Adrenal gland (tissue), 12 donors: ENCODE results near the gene FAM131A. TPM values are rescaled to one million over a fixed set of nuclear protein-coding genes. Genes with fewer than 3 reads are reported as not detected.
A peak's percentile ranks its signal among the peaks of the same experiment; 100 is the strongest.

ENCODE experiments used
- DNase-seq, 7 donors: peaks; one replicate each; pipeline ENCODE4 v3.0.0-alpha.2; 2019 to 2020
- H3K27ac ChIP-seq, 5 donors: fragments of 200-600 bp; sonication (generic) in 4 of 5; 1 replicate in 3 of 5; 2 replicates in 2 of 5; pipeline versions ENCODE4 v1.5.1 to v1.8.0; 2016 to 2020; ENCODE audit warnings: mild to moderate bottlenecking in 1 of 5
- H3K27me3 ChIP-seq: fragments of 200-600 bp; 2 replicates; pipeline ENCODE4 v1.8.0; 2021
- H3K36me3 ChIP-seq, 2 donors: fragments of 200-600 bp; replicated peaks in 1 of 2; 1 replicate in 1 of 2; 2 replicates in 1 of 2; pipeline versions ENCODE4 v1.5.1 to v1.8.0; 2018 to 2022
- H3K4me1 ChIP-seq, 2 donors: fragments of 200-600 bp; replicated peaks in 1 of 2; 1 replicate in 1 of 2; 2 replicates in 1 of 2; pipeline versions ENCODE4 v1.5.1 to v1.8.0; 2018 to 2021
- H3K4me3 ChIP-seq, 4 donors: fragments of 200-600 bp; sonication (generic) in 3 of 4; one replicate each; pipeline ENCODE4 v1.5.1; 2016 to 2018
- H3K9me3 ChIP-seq, 3 donors: fragments of 200-600 bp; sonication (generic) in 1 of 3; replicated peaks in 1 of 3; 1 replicate in 2 of 3; 2 replicates in 1 of 3; pipeline versions ENCODE4 v1.5.1 to v1.8.0; 2016 to 2021
- POLR2A ChIP-seq, 2 donors: fragments of 450-650 bp; IDR thresholded peaks; one replicate each; pipeline ENCODE4 v1.6.1; 2017; ENCODE audit warnings: antibody characterized with exemption in 2 of 2, mild to moderate bottlenecking in 2 of 2, moderate library complexity in 1 of 2
- WGBS, 4 donors: extraction: QIAGEN DNeasy Blood & Tissue Kit in 2 of 4; methylation state at CpG; one replicate each; pipeline versions ENCODE4 v1.1.5 to v1.1.7; 2013 to 2017; 5-methylcytosine and 5-hydroxymethylcytosine counted together
- intact Hi-C, 2 donors: fragments of 100-400 bp; cut with DNase I; formaldehyde crosslinking; loops; one replicate each; pipeline versions ENCODE4 v1.14.1 to v1.15.0; 2022 to 2023
- polyA plus RNA-seq, 3 donors: library from polyadenylated mRNA; stranded (reverse); fragments of 200-250 nt in 2 of 3; fragments of 350-450 nt in 1 of 3; fragmentation: Illumina TruSeq in 1 of 3; extraction: RNeasy Lipid Tissue Mini Kit (QIAGEN cat#74804) in 1 of 3; gene quantifications; one replicate each; pipeline ENCODE4 v1.2.3, GENCODE V29; 2013 to 2014
- small RNA-seq, 2 donors: library from RNA; depleted of rRNA; stranded (forward); fragments of <200 nt; gene quantifications; one replicate each; pipeline ENCODE3, GENCODE V24; 2016
- total RNA-seq, 9 donors: library from RNA; depleted of rRNA in 4 of 9; stranded (reverse); fragments of >200 nt in 4 of 9; fragments of 120-200 nt in 1 of 9; fragmentation: NEBNext Ultra II Directional in 1 of 9; extraction: Animal tissue kit (Norgen Biotek cat#: 25700) in 1 of 9; gene quantifications; one replicate each; pipeline versions ENCODE4 v1.1.0 to v1.2.4, GENCODE V29; 2013 to 2023
- TF ChIP-seq, protein P1 (sequence below), 6 experiments: fragments of 450-650 bp in 4 of 6; fragments of 200-600 bp in 2 of 6; sonication (generic) in 1 of 6; IDR thresholded peaks; 1 replicate in 5 of 6; 2 replicates in 1 of 6; pipeline versions ENCODE4 v1.5.1 to v1.8.0; 2016 to 2021; ENCODE audit warnings: antibody characterized with exemption in 6 of 6, mild to moderate bottlenecking in 2 of 6, moderate library complexity in 1 of 6
- donor health status: healthy with polysubstance abuse.
- donor health status: Bipolar disorder and iron deficiency.
- donor health status: DM: yes; HTN: yes; CAD: no.
- donor health status: DM: no; HTN: no; CAD: no.
- donor health status: DM: no; HTN: no; CAD: no.
- donor health status: DM: yes; HTN: yes; CAD: no.

FAM131A gene
- total and polyA plus RNA-seq, 12 donors: 13.3 to 43.0 (median 33.7) TPM

DNA sequence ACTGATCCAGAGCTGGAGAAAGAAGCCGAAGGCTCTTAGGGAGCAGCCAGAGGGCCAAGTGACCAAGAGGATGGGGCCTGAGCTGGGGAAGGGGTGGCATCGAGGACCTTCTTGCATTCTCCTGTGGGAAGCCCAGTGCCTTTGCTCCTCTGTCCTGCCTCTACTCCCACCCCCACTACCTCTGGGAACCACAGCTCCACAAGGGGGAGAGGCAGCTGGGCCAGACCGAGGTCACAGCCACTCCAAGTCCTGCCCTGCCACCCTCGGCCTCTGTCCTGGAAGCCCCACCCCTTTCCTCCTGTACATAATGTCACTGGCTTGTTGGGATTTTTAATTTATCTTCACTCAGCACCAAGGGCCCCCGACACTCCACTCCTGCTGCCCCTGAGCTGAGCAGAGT lies 52.0 kb downstream of the FAM131A start:
- TF ChIP-seq, protein P1, sequence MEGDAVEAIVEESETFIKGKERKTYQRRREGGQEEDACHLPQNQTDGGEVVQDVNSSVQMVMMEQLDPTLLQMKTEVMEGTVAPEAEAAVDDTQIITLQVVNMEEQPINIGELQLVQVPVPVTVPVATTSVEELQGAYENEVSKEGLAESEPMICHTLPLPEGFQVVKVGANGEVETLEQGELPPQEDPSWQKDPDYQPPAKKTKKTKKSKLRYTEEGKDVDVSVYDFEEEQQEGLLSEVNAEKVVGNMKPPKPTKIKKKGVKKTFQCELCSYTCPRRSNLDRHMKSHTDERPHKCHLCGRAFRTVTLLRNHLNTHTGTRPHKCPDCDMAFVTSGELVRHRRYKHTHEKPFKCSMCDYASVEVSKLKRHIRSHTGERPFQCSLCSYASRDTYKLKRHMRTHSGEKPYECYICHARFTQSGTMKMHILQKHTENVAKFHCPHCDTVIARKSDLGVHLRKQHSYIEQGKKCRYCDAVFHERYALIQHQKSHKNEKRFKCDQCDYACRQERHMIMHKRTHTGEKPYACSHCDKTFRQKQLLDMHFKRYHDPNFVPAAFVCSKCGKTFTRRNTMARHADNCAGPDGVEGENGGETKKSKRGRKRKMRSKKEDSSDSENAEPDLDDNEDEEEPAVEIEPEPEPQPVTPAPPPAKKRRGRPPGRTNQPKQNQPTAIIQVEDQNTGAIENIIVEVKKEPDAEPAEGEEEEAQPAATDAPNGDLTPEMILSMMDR (IDR thresholded peaks at IDR 0.05): no peak
- TF ChIP-seq POLR2A (IDR thresholded peaks at IDR 0.05): no peak
- H3K9me3 ChIP-seq: no peaks in the 10 kb centered on the region
- peak in 2 of 7 donors; percentile 44 to 46 for DNase-seq
- no peak overlapping the region for H3K27ac ChIP-seq
- 55 to 63% (median 61%) methylated on average over 4 to 5 of the region's 5 CpGs for WGBS, 4 donors
- H3K4me3 ChIP-seq: no peak overlapping the region
- no peaks in the 10 kb centered on the region for H3K27me3 ChIP-seq
- H3K4me1 ChIP-seq: no peaks in the 10 kb centered on the region
- no peaks in the 10 kb centered on the region for H3K36me3 ChIP-seq
- intact Hi-C loops: no loop called here

DNA sequence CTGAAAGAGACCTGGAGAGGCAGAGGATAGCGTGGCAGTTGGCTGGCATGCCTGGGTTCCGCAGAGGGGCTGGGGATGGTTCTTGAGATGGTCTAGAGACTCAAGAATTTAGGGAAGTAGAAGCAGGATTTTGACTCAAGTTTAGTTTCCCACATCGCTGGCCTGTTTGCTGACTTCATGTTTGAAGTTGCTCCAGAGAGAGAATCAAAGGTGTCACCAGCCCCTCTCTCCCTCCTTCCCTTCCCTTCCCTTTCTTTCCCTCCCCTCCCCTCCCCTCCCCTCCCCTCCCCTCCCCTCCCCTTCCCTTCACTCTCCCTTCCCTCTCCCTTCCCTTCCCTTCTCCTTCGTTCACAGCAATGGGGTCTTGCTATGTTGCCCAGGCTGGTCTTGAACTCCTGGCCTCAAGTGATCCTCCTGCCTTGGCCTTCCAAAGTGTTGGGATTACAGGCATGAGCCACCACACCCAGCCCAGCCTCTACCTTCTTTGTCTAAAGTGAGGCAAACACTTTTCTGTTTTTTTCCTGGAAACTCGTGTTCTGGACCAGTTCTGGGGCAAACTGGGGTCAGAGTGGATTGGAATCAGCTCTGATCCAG lies 52.6 kb downstream of the FAM131A start:
- DNase-seq: no peak
- 85 to 94% (median 90%) methylated on average over 4 to 5 of the region's 5 CpGs for WGBS, 4 donors
- intact Hi-C loops: loop anchor here in 1 of 2 donors (10.0 kb wide), 1 partner anchor 395 kb away; no protein-coding TSS in a partner anchor
- H3K4me3 ChIP-seq: no peak overlapping the region
- H3K36me3 ChIP-seq: no peaks in the 10 kb centered on the region
- H3K4me1 ChIP-seq: no peaks in the 10 kb centered on the region
- no peaks in the 10 kb centered on the region for H3K9me3 ChIP-seq
- H3K27ac ChIP-seq: no peak overlapping the region
- TF ChIP-seq POLR2A (IDR thresholded peaks at IDR 0.05): no peak
- TF ChIP-seq, protein P1 (IDR thresholded peaks at IDR 0.05): no peak
- no peaks in the 10 kb centered on the region for H3K27me3 ChIP-seq

DNA sequence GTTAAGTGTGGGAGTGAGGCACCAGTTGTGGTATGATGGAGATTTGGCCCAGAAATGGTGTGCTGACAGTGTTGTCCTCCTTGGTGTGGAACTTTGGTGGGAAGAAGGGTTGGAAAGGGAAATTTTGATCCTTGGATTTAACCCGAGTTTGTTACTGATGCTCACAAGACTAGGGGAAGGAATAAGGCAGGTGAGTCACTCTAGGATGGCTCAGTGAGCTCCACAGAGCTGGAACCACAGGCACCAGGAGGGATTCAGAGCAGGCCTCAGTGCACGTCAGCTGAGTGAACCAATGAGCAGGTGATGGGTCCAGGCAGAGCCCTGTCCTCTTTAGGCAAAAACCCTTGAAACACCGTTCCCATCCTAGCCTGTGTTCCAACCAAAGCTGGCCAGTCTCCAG lies 53.9 kb downstream of the FAM131A start:
- H3K27ac ChIP-seq: no peak overlapping the region
- intact Hi-C loops: loop anchor here in 1 of 2 donors (10.0 kb wide), 1 partner anchor 394 kb away; no protein-coding TSS in a partner anchor
- WGBS, 4 donors: 78 to 95% (median 87%) methylated on average over 3 of the region's 3 CpGs
- H3K9me3 ChIP-seq: no peaks in the 10 kb centered on the region
- no peak overlapping the region for H3K4me3 ChIP-seq
- no peaks in the 10 kb centered on the region for H3K4me1 ChIP-seq
- DNase-seq: no peak
- no peaks in the 10 kb centered on the region for H3K27me3 ChIP-seq
- TF ChIP-seq, protein P1 (IDR thresholded peaks at IDR 0.05): no peak
- no peak for TF ChIP-seq POLR2A (IDR thresholded peaks at IDR 0.05)
- no peaks in the 10 kb centered on the region for H3K36me3 ChIP-seq

DNA sequence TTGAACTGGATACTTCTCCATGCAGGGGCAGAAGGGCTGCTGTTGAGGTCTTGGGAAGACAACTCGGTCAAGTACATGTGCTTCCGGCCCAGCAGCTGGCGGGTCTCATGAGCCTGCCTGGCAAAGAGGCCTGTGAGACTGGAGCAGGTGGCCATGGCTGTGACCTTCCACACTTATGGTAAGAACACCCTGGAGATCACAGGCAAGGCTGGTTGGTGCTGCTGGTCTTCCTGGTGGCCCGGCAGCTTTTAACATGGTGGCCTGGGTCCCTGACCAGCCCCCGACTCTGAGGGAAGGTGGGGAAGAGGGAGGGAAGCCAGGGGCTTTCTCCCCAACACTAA lies 57.9 kb downstream of the FAM131A start:
- no peak for TF ChIP-seq POLR2A (IDR thresholded peaks at IDR 0.05)
- TF ChIP-seq, protein P1 (IDR thresholded peaks at IDR 0.05): no peak
- H3K9me3 ChIP-seq: no peaks in the 10 kb centered on the region
- no peaks in the 10 kb centered on the region for H3K27me3 ChIP-seq
- H3K4me3 ChIP-seq: no peak overlapping the region
- WGBS, 4 donors: 82 to 88% (median 84%) methylated on average over 4 to 5 of the region's 5 CpGs
- DNase-seq: no peak
- no peaks in the 10 kb centered on the region for H3K36me3 ChIP-seq
- H3K27ac ChIP-seq: no peak overlapping the region
- intact Hi-C loops: loop anchor here in 1 of 2 donors (10.0 kb wide), 1 partner anchor 390 kb away; no protein-coding TSS in a partner anchor
- no peaks in the 10 kb centered on the region for H3K4me1 ChIP-seq

Small RNAs within 50 kb of the gene (small RNA-seq; reads per million reads assigned to genes)
- 2,622 to 2,788 reads per million in 2 donors for gene SNORD66

Other genes starting within 250 kb of the FAM131A start
- not detected for gene HTR3E, start 240.5 kb upstream of the FAM131A start, total RNA-seq
- gene HTR3E, start 240.5 kb upstream of the FAM131A start, polyA plus RNA-seq: not detected
- 10 to 100 TPM; 19.1 to 50.8 (median 40.2) TPM for gene EIF2B5, start 202.2 kb upstream of the FAM131A start, total RNA-seq
- gene EIF2B5, start 202.2 kb upstream of the FAM131A start, polyA plus RNA-seq: 10 to 100 TPM; 45.9 to 56.1 (median 49.0) TPM
- 10 to 100 TPM; 34.1 to 94.1 (median 64.2) TPM for gene DVL3, start 182.2 kb upstream of the FAM131A start, total RNA-seq
- gene DVL3, start 182.2 kb upstream of the FAM131A start, polyA plus RNA-seq: 10 to 100 TPM; 45.8 to 92.9 (median 69.8) TPM
- 100 to 1,000 TPM; 305 to 700 (median 594) TPM for gene AP2M1, start 162.7 kb upstream of the FAM131A start, total RNA-seq
- 100 to 1,000 TPM; 250 to 882 (median 362) TPM for gene AP2M1, start 162.7 kb upstream of the FAM131A start, polyA plus RNA-seq
- 100 to 1,000 TPM in 8 of 9 donors, 10 to 100 TPM in 1; 93.6 to 292 (median 150) TPM for gene ABCF3, start 151.4 kb upstream of the FAM131A start, total RNA-seq
- gene ABCF3, start 151.4 kb upstream of the FAM131A start, polyA plus RNA-seq: 100 to 1,000 TPM; 189 to 353 (median 289) TPM
- gene VWA5B2, start 108.0 kb upstream of the FAM131A start, total RNA-seq: 100 to 1,000 TPM in 3 of 9 donors, 10 to 100 TPM in 5, 1 to 10 TPM in 1; 1.1 to 140 (median 65.8) TPM
- 1,000 to 10,000 TPM in 1 of 3 donors, 100 to 1,000 TPM in 1, 10 to 100 TPM in 1; 29.8 to 1,120 (median 268) TPM for gene VWA5B2, start 108.0 kb upstream of the FAM131A start, polyA plus RNA-seq
- 100 to 1,000 TPM in 1 of 9 donors, 10 to 100 TPM in 8; 27.7 to 107 (median 59.0) TPM for gene ALG3, start 88.6 kb upstream of the FAM131A start, total RNA-seq
- gene ALG3, start 88.6 kb upstream of the FAM131A start, polyA plus RNA-seq: 10 to 100 TPM; 32.8 to 71.4 (median 42.3) TPM
- gene EEF1AKMT4, start 87.9 kb upstream of the FAM131A start, total RNA-seq: 1 to 10 TPM; 2.7 to 8.3 (median 4.3) TPM
- gene EEF1AKMT4, start 87.9 kb upstream of the FAM131A start, polyA plus RNA-seq: 1 to 10 TPM; 1.8 to 6.6 (median 2.5) TPM
- 10 to 100 TPM in 2 of 9 donors, 1 to 10 TPM in 4, under 1 TPM in 1, not detected in 2; 0.47 to 39.3 (median 6.9) TPM for gene CAMK2N2, start 76.0 kb upstream of the FAM131A start, total RNA-seq
- 10 to 100 TPM in 2 of 3 donors, 1 to 10 TPM in 1; 6.1 to 24.2 (median 12.4) TPM for gene CAMK2N2, start 76.0 kb upstream of the FAM131A start, polyA plus RNA-seq
- gene ECE2, start 61.6 kb upstream of the FAM131A start, total RNA-seq: 1 to 10 TPM in 3 of 9 donors, under 1 TPM in 2, not detected in 4; 0.27 to 9.3 (median 4.5) TPM
- 10 to 100 TPM in 1 of 3 donors, 1 to 10 TPM in 2; 3.0 to 15.2 (median 8.2) TPM for gene ECE2, start 61.6 kb upstream of the FAM131A start, polyA plus RNA-seq
- gene PSMD2, start 38.4 kb upstream of the FAM131A start, total RNA-seq: 100 to 1,000 TPM; 190 to 392 (median 236) TPM
- 100 to 1,000 TPM in 1 of 3 donors, 10 to 100 TPM in 2; 65.1 to 412 (median 73.8) TPM for gene PSMD2, start 38.4 kb upstream of the FAM131A start, polyA plus RNA-seq
- gene EIF4G1, start 23.0 kb upstream of the FAM131A start, total RNA-seq: 100 to 1,000 TPM; 231 to 600 (median 356) TPM
- gene EIF4G1, start 23.0 kb upstream of the FAM131A start, polyA plus RNA-seq: 100 to 1,000 TPM; 248 to 411 (median 268) TPM
- gene CLCN2, start 24.0 kb downstream of the FAM131A start, total RNA-seq: 10 to 100 TPM in 5 of 9 donors, 1 to 10 TPM in 4; 7.5 to 24.4 (median 13.3) TPM
- gene CLCN2, start 24.0 kb downstream of the FAM131A start, polyA plus RNA-seq: 10 to 100 TPM; 11.4 to 27.8 (median 22.3) TPM
- 100 to 1,000 TPM in 1 of 9 donors, 10 to 100 TPM in 8; 63.1 to 101 (median 71.2) TPM for gene POLR2H, start 24.1 kb downstream of the FAM131A start, total RNA-seq
- 100 to 1,000 TPM in 2 of 3 donors, 10 to 100 TPM in 1; 87.7 to 199 (median 194) TPM for gene POLR2H, start 24.1 kb downstream of the FAM131A start, polyA plus RNA-seq
- 1 to 10 TPM in 3 of 9 donors, under 1 TPM in 3, not detected in 3; 0.11 to 5.3 (median 1.6) TPM for gene THPO, start 40.6 kb downstream of the FAM131A start, total RNA-seq
- gene THPO, start 40.6 kb downstream of the FAM131A start, polyA plus RNA-seq: 1 to 10 TPM in 2 of 3 donors, under 1 TPM in 1; 0.82 to 4.4 (median 2.2) TPM
- 100 to 1,000 TPM in 1 of 9 donors, 10 to 100 TPM in 6, 1 to 10 TPM in 2; 1.1 to 101 (median 23.7) TPM for gene CHRD, start 42.5 kb downstream of the FAM131A start, total RNA-seq
- 10 to 100 TPM in 2 of 3 donors, 1 to 10 TPM in 1; 1.9 to 51.0 (median 41.2) TPM for gene CHRD, start 42.5 kb downstream of the FAM131A start, polyA plus RNA-seq
- 1 to 10 TPM in 6 of 9 donors, under 1 TPM in 3; 0.52 to 3.7 (median 1.4) TPM for gene EPHB3, start 224.2 kb downstream of the FAM131A start, total RNA-seq
- gene EPHB3, start 224.2 kb downstream of the FAM131A start, polyA plus RNA-seq: 1 to 10 TPM in 2 of 3 donors, under 1 TPM in 1; 0.29 to 1.2 (median 1.0) TPM